ENCODE results near the gene SKP1. TPM values are rescaled to one million over a fixed set of nuclear protein-coding genes. Genes with fewer than 3 reads are reported as not detected.
A peak's percentile ranks its signal among the peaks of the same experiment; 100 is the strongest.

Gene SKP1
- total and polyA plus RNA-seq, 9 of the 15 experiments (the other 6 are each of a cell fraction or from before 2014, with no cell fraction given): 301 to 2,109 (median 639) TPM

DNA sequence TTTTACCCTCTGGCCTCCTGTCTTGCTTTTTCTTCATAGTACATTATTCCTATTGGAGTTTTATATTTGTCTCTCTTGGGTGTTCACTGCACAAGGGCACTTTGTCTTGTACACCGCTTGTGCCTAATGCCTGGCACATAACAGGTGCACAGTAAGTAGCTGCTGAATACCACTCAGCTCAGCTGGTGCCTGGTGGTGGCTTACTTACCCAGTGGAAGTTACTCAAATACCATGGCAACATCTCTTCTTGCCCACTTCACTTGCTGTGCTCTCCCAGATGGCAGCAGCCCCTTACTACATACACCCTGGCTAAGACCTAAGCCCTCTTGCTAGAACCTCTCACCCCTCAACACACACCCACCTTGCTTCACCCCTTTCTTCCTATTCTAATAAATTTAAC lies 11.3 kb upstream of the SKP1 start:
- in situ Hi-C loops (cut with MboI): loop anchor here (5.0 to 10.0 kb wide), 2 partner anchors 99 to 397 kb away; no protein-coding TSS in a partner anchor
- POLR2A ChIA-PET: interaction anchor here (0.6 to 4.3 kb wide), 7 partner anchors 11 to 148 kb away, joined by 3 to 40 read pairs (median 3); partner anchors contain the start of gene SKP1

More for the DNA sequence above, 11.3 kb upstream of the SKP1 start:
- FAIRE-seq: no peak
- Histone ChIP-seq H3K27me3 (ENCODE audit: control insufficient read depth in 2 of 2, insufficient read depth in 2 of 2, low read length in 2 of 2) (no peaks in the 10 kb centered on the region), H3K36me3 (ENCODE audit: control insufficient read depth, insufficient read depth, low read length) (no peaks in the 10 kb centered on the region), H3K4me2 (ENCODE audit: insufficient read depth, low read length) (no peak overlapping the region), H3K27ac (ENCODE audit: extremely low read depth, low read depth, low read length) (no peak overlapping the region), H3K79me2 (ENCODE audit: control insufficient read depth, insufficient read depth, low read length) (no peaks in the 10 kb centered on the region), H3K4me3 (no peak overlapping the region), H4K20me1 (replicated peaks; ENCODE audit: control insufficient read depth, insufficient read depth, low read length) (0 out of 2 replicates have a peak, but pooled peaks cover 2% of the 10 kb centered on the region), H3K9me3 (replicated peaks; ENCODE audit: control insufficient read depth, insufficient read depth, low read depth, low read length) (no peaks in the 10 kb centered on the region), H3K9ac (ENCODE audit: insufficient read depth in 1 of 2, low read depth in 2 of 2, low read length in 2 of 2) (no peak overlapping the region), H3K9me1 (ENCODE audit: control insufficient read depth, insufficient read depth, low read length) (no peaks in the 10 kb centered on the region), H3K4me1 (replicated peaks in 1 of 2; ENCODE audit: control insufficient read depth in 2 of 2, insufficient read depth in 2 of 2, low read length in 2 of 2) (peaks cover 12 to 19% of the 10 kb centered on the region in 2 experiments; a peak in 4 of 5 replicates), H2AFZ (ENCODE audit: low read depth, low read length) (no peak overlapping the region)
- intact Hi-C loops (cut with micrococcal nuclease): loop anchor here (5.0 kb wide), 1 partner anchor 399 kb away; no protein-coding TSS in a partner anchor
- 67% methylated on average over 1 of the region's 1 CpG for WGBS (ENCODE audit: insufficient coverage, low coverage, missing lambda C conversion rate)
- no TSS peak for BruUV-seq (replicated peaks)
- ATAC-seq: no peak
- DNase-seq (ENCODE audit: extremely low read depth in 1 of 4, low spot score in 3 of 4): no peak
- CTCF ChIA-PET (ENCODE audit: low intra/inter-chr PET ratio): interaction anchor here (2.0 kb wide), 1 partner anchor 102 kb away, joined by 9 read pairs; no protein-coding TSS in a partner anchor
- TF ChIP-seq NFXL1 (CRISPR knock-in tag; IDR thresholded peaks at IDR 0.05): no peak
- TF ChIP-seq, protein P1, sequence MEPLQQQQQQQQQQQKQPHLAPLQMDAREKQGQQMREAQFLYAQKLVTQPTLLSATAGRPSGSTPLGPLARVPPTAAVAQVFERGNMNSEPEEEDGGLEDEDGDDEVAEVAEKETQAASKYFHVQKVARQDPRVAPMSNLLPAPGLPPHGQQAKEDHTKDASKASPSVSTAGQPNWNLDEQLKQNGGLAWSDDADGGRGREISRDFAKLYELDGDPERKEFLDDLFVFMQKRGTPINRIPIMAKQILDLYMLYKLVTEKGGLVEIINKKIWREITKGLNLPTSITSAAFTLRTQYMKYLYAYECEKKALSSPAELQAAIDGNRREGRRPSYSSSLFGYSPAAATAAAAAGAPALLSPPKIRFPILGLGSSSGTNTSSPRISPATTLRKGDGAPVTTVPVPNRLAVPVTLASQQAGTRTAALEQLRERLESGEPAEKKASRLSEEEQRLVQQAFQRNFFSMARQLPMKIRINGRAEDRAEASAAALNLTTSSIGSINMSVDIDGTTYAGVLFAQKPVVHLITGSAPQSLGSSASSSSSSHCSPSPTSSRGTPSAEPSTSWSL (CRISPR knock-in tag; IDR thresholded peaks at IDR 0.05; ENCODE audit: borderline replicate concordance): 0 out of 2 replicates have a peak, but pooled peaks have one; percentile 0

Data from K562 (cell line).